IMR-90 (cell line): Measurements from ENCODE around the gene DEFB121. TPM values are rescaled to one million over a fixed set of nuclear protein-coding genes. Genes with fewer than 3 reads are reported as not detected.

Source experiments
- ATAC-seq: fragments of 200-7000 bp; cut with Tn5 transposase; 2 replicates; pipeline ENCODE4 v1.9.1; 2020; ENCODE audit warnings: low read depth, mild to moderate bottlenecking, moderate library complexity
- BruUV-seq: library from RNA; stranded (reverse); fragments of 400-500 nt; replicated peaks from 2 replicates; lab custom pipeline; 2021; lab: Mats Ljungman, UMichigan
- CTCF ChIA-PET: fragments of 300-600 bp; formaldehyde crosslinking; extraction: SDS; loops from one replicate; lab custom pipeline; 2021; ENCODE audit warnings: antibody characterized with exemption; lab: Yijun Ruan, JAX
- POLR2A ChIA-PET: fragments of 300-600 bp; sonication (Branson Sonifier 250); formaldehyde crosslinking; loops from one replicate; lab custom pipeline; 2022; ENCODE audit warnings: antibody characterized with exemption; ENCODE audit not compliant: unreplicated experiment; lab: Charles Lee
- DNase-seq: peaks from one replicate; pipeline ENCODE4 v3.0.0; 2013
- H2AFZ ChIP-seq: replicated peaks from 2 replicates; pipeline ENCODE3; 2013; ENCODE audit warnings: low read length, mild to moderate bottlenecking; ENCODE audit not compliant: poor library complexity
- H2AK5ac ChIP-seq: 2 replicates; pipeline ENCODE4 v1.6.1; 2013; ENCODE audit warnings: low read depth, low read length, inconsistent platforms
- H2AK9ac ChIP-seq: replicated peaks from 2 replicates; pipeline ENCODE3; 2013; ENCODE audit warnings: mild to moderate bottlenecking, low read depth, low read length, moderate library complexity; ENCODE audit not compliant: poor library complexity
- H2BK120ac ChIP-seq: 2 replicates; pipeline ENCODE4 v1.6.1; 2013; ENCODE audit warnings: low read depth, low read length, inconsistent platforms
- H2BK15ac ChIP-seq: 3 replicates; pipeline ENCODE4 v1.6.1; 2013; ENCODE audit warnings: low read depth, low read length, inconsistent platforms
- H2BK20ac ChIP-seq: 2 replicates; pipeline ENCODE4 v1.6.1; 2013; ENCODE audit warnings: low read depth, mild to moderate bottlenecking, inconsistent platforms, low read length, moderate library complexity
- H2BK5ac ChIP-seq: 2 replicates; pipeline ENCODE4 v1.6.1; 2013; ENCODE audit warnings: mild to moderate bottlenecking, low read depth, low read length, inconsistent platforms; ENCODE audit not compliant: poor library complexity, severe bottlenecking
- H3K14ac ChIP-seq: replicated peaks from 2 replicates; pipeline ENCODE4 v1.6.1; 2013; ENCODE audit warnings: low read depth, low read length, inconsistent platforms
- H3K18ac ChIP-seq: 2 replicates; pipeline ENCODE4 v1.6.1; 2013; ENCODE audit warnings: low read depth, low read length, control low read depth
- H3K23ac ChIP-seq: 2 replicates; pipeline ENCODE4 v1.6.1; 2013; ENCODE audit warnings: low read depth, low read length, inconsistent platforms
- H3K27ac ChIP-seq: 2 replicates; pipeline ENCODE4 v1.5.1; 2013; ENCODE audit warnings: mild to moderate bottlenecking, control low read depth, low read length; ENCODE audit not compliant: insufficient read depth
- H3K27me3 ChIP-seq: 2 replicates; pipeline ENCODE4 v1.6.1; 2013; ENCODE audit warnings: low read length; ENCODE audit not compliant: control insufficient read depth, insufficient read depth
- H3K36me3 ChIP-seq: 2 replicates; pipeline ENCODE4 v1.6.1; 2013; ENCODE audit warnings: low read length, mixed read lengths; ENCODE audit not compliant: control insufficient read depth, insufficient read depth
- H3K4ac ChIP-seq: 2 replicates; pipeline ENCODE4 v1.6.1; 2013; ENCODE audit warnings: low read depth, low read length, inconsistent platforms
- H3K4me1 ChIP-seq: 2 replicates; pipeline ENCODE4 v1.6.1; 2013; ENCODE audit warnings: low read length, mixed read lengths; ENCODE audit not compliant: control insufficient read depth, insufficient read depth
- H3K4me2 ChIP-seq: 2 replicates; pipeline ENCODE4 v1.6.1; 2013; ENCODE audit warnings: low read depth, mild to moderate bottlenecking, control low read depth, low read length, moderate library complexity
- H3K4me3 ChIP-seq: 2 replicates; pipeline ENCODE4 v1.5.1; 2013; ENCODE audit warnings: low read depth, mild to moderate bottlenecking, control low read depth, low read length, moderate library complexity; ENCODE audit not compliant: insufficient read depth
- H3K56ac ChIP-seq: 2 replicates; pipeline ENCODE4 v1.6.1; 2013; ENCODE audit warnings: low read length, inconsistent platforms; ENCODE audit not compliant: insufficient read depth; ENCODE audit errors: extremely low read depth
- H3K79me1 ChIP-seq, 2 experiments: 2 replicates each; pipeline ENCODE4 v1.6.1; 2013; ENCODE audit warnings: low read length in 2 of 2, inconsistent platforms in 1 of 2, low read depth in 1 of 2
- H3K9ac ChIP-seq: 2 replicates; pipeline ENCODE4 v1.6.1; 2013; ENCODE audit warnings: low read depth, low read length, control low read depth
- H3K9me1 ChIP-seq: 2 replicates; pipeline ENCODE4 v1.6.1; 2013; ENCODE audit warnings: low read length, inconsistent platforms; ENCODE audit not compliant: insufficient read depth
- H3K9me3 ChIP-seq: 2 replicates; pipeline ENCODE4 v1.6.1; 2013; ENCODE audit warnings: low read length; ENCODE audit not compliant: control insufficient read depth, insufficient read depth
- H4K20me1 ChIP-seq: 2 replicates; pipeline ENCODE4 v1.6.1; 2013; ENCODE audit warnings: low read length, inconsistent platforms; ENCODE audit not compliant: insufficient read depth
- H4K5ac ChIP-seq: 2 replicates; pipeline ENCODE4 v1.6.1; 2013; ENCODE audit warnings: mild to moderate bottlenecking, low read depth, low read length, control low read depth
- H4K8ac ChIP-seq, 2 experiments: 2 replicates each; pipeline ENCODE4 v1.6.1; 2013; ENCODE audit warnings: low read depth in 2 of 2, low read length in 2 of 2, control low read depth in 1 of 2, inconsistent platforms in 1 of 2
- H4K91ac ChIP-seq: 2 replicates; pipeline ENCODE4 v1.6.1; 2013; ENCODE audit warnings: low read depth, low read length, inconsistent platforms; ENCODE audit not compliant: insufficient read depth
- CHD1 ChIP-seq: IDR thresholded peaks from 2 replicates; pipeline ENCODE4 v1.6.1; 2012; ENCODE audit warnings: low read depth, low read length, improper control_type of control experiment
- ELK1 ChIP-seq: fragments of 150-350 bp; IDR thresholded peaks from 2 replicates; pipeline ENCODE4 v1.6.1; 2016; ENCODE audit warnings: low read depth, mild to moderate bottlenecking, low read length, moderate library complexity, borderline replicate concordance
- FOS ChIP-seq: fragments of 150-350 bp; IDR thresholded peaks from 2 replicates; pipeline ENCODE4 v1.6.1; 2016; ENCODE audit warnings: low read depth, low read length
- WGBS, 2 experiments: methylation state at CpG; one replicate each; pipeline versions ENCODE4 v1.1.5 to v1.1.7; 2013; ENCODE audit warnings: missing lambda C conversion rate in 2 of 2; ENCODE audit not compliant: insufficient read length in 1 of 2; ENCODE audit errors: extremely low coverage in 2 of 2; 5-methylcytosine and 5-hydroxymethylcytosine counted together
- dilution Hi-C: fragments of 300-500 bp; cut with HindIII; formaldehyde crosslinking; loops from one replicate; pipeline ENCODE4 v1.14.3; 2018; ENCODE audit warnings: low sequenced_read_pairs; ENCODE audit not compliant: unreplicated experiment
- in situ Hi-C: fragments of 300-500 bp; cut with MboI; formaldehyde crosslinking; loops from 3 replicates; pipeline ENCODE4 v1.14.3; 2019; ENCODE audit warnings: low sequenced_read_pairs, inconsistent platforms, mixed read lengths
- intact Hi-C: fragments of 100-400 bp; cut with micrococcal nuclease; formaldehyde crosslinking; loops from 2 replicates; pipeline ENCODE4 v1.10.0; 2022
- polyA plus RNA-seq, 3 experiments: library from polyadenylated mRNA; depleted of rRNA; stranded (reverse); fragments of >200 nt; gene quantifications; 2 replicates each; pipeline ENCODE4 v1.2.3, GENCODE V29; 2012; ENCODE audit warnings: low replicate concordance in 1 of 3
- total RNA-seq: library from RNA; depleted of rRNA; stranded (reverse); fragments of >200 nt; gene quantifications from 2 replicates; pipeline ENCODE4 v1.2.3, GENCODE V29; 2012

The DEFB121 gene
- total and polyA plus RNA-seq, 2 of the 4 experiments (the other 2 are of a cell fraction): not detected

DNA sequence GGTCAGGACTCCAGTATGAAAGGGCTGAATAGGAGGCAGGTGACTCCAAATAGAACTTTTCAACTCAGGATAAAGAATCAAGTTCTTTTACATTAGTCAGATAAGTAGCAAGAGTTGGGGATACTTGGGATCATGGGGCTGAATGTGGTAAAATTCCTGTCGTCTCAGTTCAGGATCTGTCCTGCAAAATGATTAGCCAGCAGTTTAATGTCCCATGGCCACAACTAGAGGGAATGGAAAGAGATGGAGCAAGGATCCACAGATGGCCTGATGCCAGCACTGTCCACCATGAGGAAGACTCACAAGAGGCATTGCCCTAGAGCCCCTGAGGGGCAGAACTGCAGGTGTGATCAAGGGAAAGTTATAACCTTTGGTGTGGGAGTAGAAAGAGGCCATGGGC is 2.1 kb downstream of the DEFB121 start:
- no peak for ATAC-seq
- H3K18ac ChIP-seq: no peak overlapping the region
- dilution Hi-C loops (no loop called here), in situ Hi-C loops (no loop called here), intact Hi-C loops (no loop called here)
- no peak overlapping the region for H2BK120ac ChIP-seq
- CTCF ChIA-PET: interaction anchor here (1.3 kb wide), 1 partner anchor 9 kb away, joined by 5 read pairs; no protein-coding TSS in a partner anchor
- 0% methylated on average over 1 of the region's 1 CpG; no CpG with 5 or more reads in 1 of the 2 experiments for WGBS, 2 experiments
- H3K9me3 ChIP-seq: no peaks in the 10 kb centered on the region; the same call in 1 of the 2 replicates
- POLR2A ChIA-PET: no interaction called here
- no peak overlapping the region for H3K9ac ChIP-seq
- H3K9me1 ChIP-seq: no peaks in the 10 kb centered on the region
- no peak overlapping the region for H2AFZ ChIP-seq
- no peak for DNase-seq
- no peaks in the 10 kb centered on the region for H3K4me1 ChIP-seq
- no peak overlapping the region for H2AK5ac ChIP-seq
- no peaks in the 10 kb centered on the region for H3K27me3 ChIP-seq
- no peaks in the 10 kb centered on the region for H3K36me3 ChIP-seq
- no peak overlapping the region for H4K5ac ChIP-seq
- no peak overlapping the region for H2BK20ac ChIP-seq
- H3K4me2 ChIP-seq: no peak overlapping the region
- H3K4me3 ChIP-seq: no peak overlapping the region
- H4K8ac ChIP-seq: no peak overlapping the region
- H4K20me1 ChIP-seq: no peaks in the 10 kb centered on the region
- H2AK9ac ChIP-seq: no peak overlapping the region
- TF ChIP-seq ELK1 (no peak), CHD1 (no peak), FOS (no peak)
- no peak overlapping the region for H2BK15ac ChIP-seq
- H3K14ac ChIP-seq: no peak overlapping the region
- no peak overlapping the region for H4K91ac ChIP-seq
- BruUV-seq: no TSS peak
- H3K27ac ChIP-seq: no peak overlapping the region
- no peak overlapping the region for H3K56ac ChIP-seq
- H3K4ac ChIP-seq: no peak overlapping the region
- H2BK5ac ChIP-seq: no peak overlapping the region
- no peaks in the 10 kb centered on the region for H3K79me1 ChIP-seq
- no peak overlapping the region for H3K23ac ChIP-seq
